HepG2 (cell line): ENCODE data around the gene PPP2R5C.

ENCODE experiments used
- ASH2L ChIP-seq: fragments of 300-600, 200-600 bp; sonication (generic); IDR thresholded peaks from 2 replicates; pipeline ENCODE4 v1.7.0; 2017; ENCODE audit warnings: low read depth, mild to moderate bottlenecking, moderate library complexity, mixed read lengths, low read length; ENCODE audit not compliant: insufficient read length
- NFYB ChIP-seq: sonication (generic); formaldehyde crosslinking; IDR thresholded peaks from 2 replicates; pipeline ENCODE4 v1.4.0; 2020; ENCODE audit warnings: missing genetic modification reagents
- ZNF224 ChIP-seq: sonication (generic); formaldehyde crosslinking; IDR thresholded peaks from 2 replicates; pipeline ENCODE4 v1.5.0; 2020; ENCODE audit warnings: mild to moderate bottlenecking, missing genetic modification reagents

GRCh38 chr14:101855958-101856357, 94.4 kb downstream of the PPP2R5C start:
- TF ChIP-seq ZNF224 (no peak), ASH2L (no peak), NFYB (no peak)
